ENCODE data around the gene ABCG1.

GRCh38 chr21:42302794-42303193 lies 83.9 kb downstream of the ABCG1 start:
- TF ChIP-seq, protein P1, sequence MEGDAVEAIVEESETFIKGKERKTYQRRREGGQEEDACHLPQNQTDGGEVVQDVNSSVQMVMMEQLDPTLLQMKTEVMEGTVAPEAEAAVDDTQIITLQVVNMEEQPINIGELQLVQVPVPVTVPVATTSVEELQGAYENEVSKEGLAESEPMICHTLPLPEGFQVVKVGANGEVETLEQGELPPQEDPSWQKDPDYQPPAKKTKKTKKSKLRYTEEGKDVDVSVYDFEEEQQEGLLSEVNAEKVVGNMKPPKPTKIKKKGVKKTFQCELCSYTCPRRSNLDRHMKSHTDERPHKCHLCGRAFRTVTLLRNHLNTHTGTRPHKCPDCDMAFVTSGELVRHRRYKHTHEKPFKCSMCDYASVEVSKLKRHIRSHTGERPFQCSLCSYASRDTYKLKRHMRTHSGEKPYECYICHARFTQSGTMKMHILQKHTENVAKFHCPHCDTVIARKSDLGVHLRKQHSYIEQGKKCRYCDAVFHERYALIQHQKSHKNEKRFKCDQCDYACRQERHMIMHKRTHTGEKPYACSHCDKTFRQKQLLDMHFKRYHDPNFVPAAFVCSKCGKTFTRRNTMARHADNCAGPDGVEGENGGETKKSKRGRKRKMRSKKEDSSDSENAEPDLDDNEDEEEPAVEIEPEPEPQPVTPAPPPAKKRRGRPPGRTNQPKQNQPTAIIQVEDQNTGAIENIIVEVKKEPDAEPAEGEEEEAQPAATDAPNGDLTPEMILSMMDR (IDR thresholded peaks at IDR 0.05), result no peak
- no peak for TF ChIP-seq POLR2A (IDR thresholded peaks at IDR 0.05)
